Activated gamma-delta T cell (primary cell): ENCODE data around the gene ARHGEF9.
A peak's percentile ranks its signal among the peaks of the same experiment; 100 is the strongest.
"Not testable (repeated sequence)": the region's sequence is repeated elsewhere in the genome, so short reads cannot be mapped to it uniquely, and the experiment has no call there.

Source experiments
- DNase-seq: peaks from one replicate; lab custom pipeline; 2025; lab: John Stamatoyannopoulos, UW
- total RNA-seq, 2 donors: gene quantifications; one replicate each; lab custom pipeline; 2026; lab: John Stamatoyannopoulos, UW

ARHGEF9 gene
- total RNA-seq = 39.2 to 40.2 reads per million in 2 donors

- DNase-seq = peak; percentile 5
Measured at GRCh38 chrX:63784902-63785707, at the start of gene ARHGEF9. Gene ARHGEF9 (minus strand): TSS chrX:63785214. CDS start chrX:63785145, 69 bp downstream.

GRCh38 chrX:63825446-63825845 is 40.4 kb upstream of the ARHGEF9 start:
- DNase-seq = peak; percentile 2

- no peak for DNase-seq
Measured at GRCh38 chrX:63818156-63818555, 33.1 kb upstream of the ARHGEF9 start.

GRCh38 chrX:63817696-63818095 is 32.7 kb upstream of the ARHGEF9 start:
- DNase-seq = no peak

GRCh38 chrX:63812823-63813222 is 27.8 kb upstream of the ARHGEF9 start:
- DNase-seq = no peak

- no peak for DNase-seq
Measured at GRCh38 chrX:63810746-63811145, 25.7 kb upstream of the ARHGEF9 start.

GRCh38 chrX:63809173-63809572 is 24.2 kb upstream of the ARHGEF9 start:
- no peak for DNase-seq

GRCh38 chrX:63795406-63795805 is 10.4 kb upstream of the ARHGEF9 start:
- DNase-seq = not testable (repeated sequence)

GRCh38 chrX:63785708-63786040 is 660 bp upstream of the ARHGEF9 start:
- no peak for DNase-seq

- no peak for DNase-seq
Measured at GRCh38 chrX:63784346-63784901, 590 bp downstream of the ARHGEF9 start.

- no peak for DNase-seq
Measured at GRCh38 chrX:63782515-63782914, 2.5 kb downstream of the ARHGEF9 start.

- no peak for DNase-seq
Measured at GRCh38 chrX:63768760-63769159, 16.3 kb downstream of the ARHGEF9 start.

GRCh38 chrX:63765712-63766111 is 19.3 kb downstream of the ARHGEF9 start:
- DNase-seq = no peak

GRCh38 chrX:63764946-63765345 is 20.1 kb downstream of the ARHGEF9 start:
- DNase-seq = no peak

GRCh38 chrX:63761639-63762038 is 23.4 kb downstream of the ARHGEF9 start:
- DNase-seq = no peak

GRCh38 chrX:63758011-63758410 is 27.0 kb downstream of the ARHGEF9 start:
- no peak for DNase-seq

- DNase-seq = no peak
Measured at GRCh38 chrX:63755892-63756291, 29.1 kb downstream of the ARHGEF9 start.

GRCh38 chrX:63754860-63755579 is 30.0 kb downstream of the ARHGEF9 start:
- peak; percentile 71 for DNase-seq

- DNase-seq = no peak
Measured at GRCh38 chrX:63754136-63754859, 30.7 kb downstream of the ARHGEF9 start.

- no peak for DNase-seq
Measured at GRCh38 chrX:63751481-63751880, 33.5 kb downstream of the ARHGEF9 start.

GRCh38 chrX:63750811-63751210 is 34.2 kb downstream of the ARHGEF9 start:
- DNase-seq = no peak

GRCh38 chrX:63747331-63747730 is 37.7 kb downstream of the ARHGEF9 start:
- no peak for DNase-seq
